GM21786 (cell line): ENCODE results near the gene TMEM174.
"Not testable (repeated sequence)": the region's sequence is repeated elsewhere in the genome, so short reads cannot be mapped to it uniquely, and the experiment has no call there.

Source experiments
- ATAC-seq: cut with Tn5 transposase; IDR thresholded peaks from one replicate; pipeline ENCODE4 v1.9.1; 2021; ENCODE audit not compliant: unreplicated experiment

Gene TMEM174

GRCh38 chr5:73189871-73190376 lies 16.9 kb downstream of the TMEM174 start:
- ATAC-seq: no peak

- ATAC-seq: no peak
Measured at GRCh38 chr5:73192370-73192769, 19.4 kb downstream of the TMEM174 start.

- ATAC-seq: no peak
Measured at GRCh38 chr5:73193592-73193991, 20.6 kb downstream of the TMEM174 start.

- no peak for ATAC-seq
Measured at GRCh38 chr5:73196201-73196600, 23.2 kb downstream of the TMEM174 start.

GRCh38 chr5:73197637-73198257 lies 24.8 kb downstream of the TMEM174 start:
- no peak for ATAC-seq

- no peak for ATAC-seq
Measured at GRCh38 chr5:73198833-73199592, 26.0 kb downstream of the TMEM174 start.

GRCh38 chr5:73199671-73200070 lies 26.7 kb downstream of the TMEM174 start:
- ATAC-seq: no peak

- peak; percentile 65 for ATAC-seq
Measured at GRCh38 chr5:73201547-73202513, 28.8 kb downstream of the TMEM174 start.

GRCh38 chr5:73204332-73204731 lies 31.3 kb downstream of the TMEM174 start:
- no peak for ATAC-seq

GRCh38 chr5:73204733-73205132 lies 31.7 kb downstream of the TMEM174 start:
- ATAC-seq: no peak

GRCh38 chr5:73205305-73205704 lies 32.3 kb downstream of the TMEM174 start:
- no peak for ATAC-seq

GRCh38 chr5:73207239-73207638 lies 34.2 kb downstream of the TMEM174 start:
- not testable (repeated sequence) for ATAC-seq

- ATAC-seq: not testable (repeated sequence)
Measured at GRCh38 chr5:73209075-73209474, 36.1 kb downstream of the TMEM174 start.

GRCh38 chr5:73212693-73213092 lies 39.7 kb downstream of the TMEM174 start:
- not testable (repeated sequence) for ATAC-seq

GRCh38 chr5:73213566-73213998 lies 40.6 kb downstream of the TMEM174 start:
- ATAC-seq: peak; percentile 33

GRCh38 chr5:73214306-73214705 lies 41.3 kb downstream of the TMEM174 start:
- ATAC-seq: no peak

- no peak for ATAC-seq
Measured at GRCh38 chr5:73214996-73215395, 42.0 kb downstream of the TMEM174 start.

GRCh38 chr5:73215531-73215890 lies 42.5 kb downstream of the TMEM174 start:
- ATAC-seq: no peak

- peak; percentile 70 for ATAC-seq
Measured at GRCh38 chr5:73215891-73216610, 43.1 kb downstream of the TMEM174 start.

GRCh38 chr5:73218552-73219171 lies 45.7 kb downstream of the TMEM174 start:
- no peak for ATAC-seq
